GM21526 (cell line): ENCODE results near the gene ADCY9.

Source experiments
- ATAC-seq: cut with Tn5 transposase; IDR thresholded peaks from one replicate; pipeline ENCODE4 v1.9.1; 2021; ENCODE audit warnings: moderate library complexity; ENCODE audit not compliant: unreplicated experiment, low FRiP score

ADCY9 gene

GRCh38 chr16:4010225-4011158 lies 105.8 kb downstream of the ADCY9 start:
- no peak for ATAC-seq

- ATAC-seq: no peak
Measured at GRCh38 chr16:4009177-4009576, 107.1 kb downstream of the ADCY9 start.

GRCh38 chr16:4008116-4008515 lies 108.1 kb downstream of the ADCY9 start:
- no peak for ATAC-seq

GRCh38 chr16:4006397-4006999 lies 109.7 kb downstream of the ADCY9 start:
- ATAC-seq: no peak

- no peak for ATAC-seq
Measured at GRCh38 chr16:4005731-4006130, 110.5 kb downstream of the ADCY9 start.

- ATAC-seq: no peak
Measured at GRCh38 chr16:4005281-4005680, 111.0 kb downstream of the ADCY9 start.

GRCh38 chr16:4004206-4004605 lies 112.0 kb downstream of the ADCY9 start:
- no peak for ATAC-seq

- ATAC-seq: no peak
Measured at GRCh38 chr16:4003576-4003975, 112.7 kb downstream of the ADCY9 start.

- ATAC-seq: no peak
Measured at GRCh38 chr16:4003166-4003565, 113.1 kb downstream of the ADCY9 start.

- ATAC-seq: no peak
Measured at GRCh38 chr16:4002121-4002520, 114.1 kb downstream of the ADCY9 start.

- no peak for ATAC-seq
Measured at GRCh38 chr16:3999479-4000325, 116.5 kb downstream of the ADCY9 start.

GRCh38 chr16:3998793-3999478 lies 117.3 kb downstream of the ADCY9 start:
- no peak for ATAC-seq

- no peak for ATAC-seq
Measured at GRCh38 chr16:3997231-3997841, 118.9 kb downstream of the ADCY9 start.

- ATAC-seq: no peak
Measured at GRCh38 chr16:3995001-3995400, 121.2 kb downstream of the ADCY9 start.

GRCh38 chr16:3993052-3993785 lies 123.0 kb downstream of the ADCY9 start:
- ATAC-seq: no peak

GRCh38 chr16:3992297-3993051 lies 123.8 kb downstream of the ADCY9 start:
- ATAC-seq: no peak

- no peak for ATAC-seq
Measured at GRCh38 chr16:3988824-3989223, 127.4 kb downstream of the ADCY9 start.

GRCh38 chr16:3988011-3988410 lies 128.2 kb downstream of the ADCY9 start:
- no peak for ATAC-seq

- no peak for ATAC-seq
Measured at GRCh38 chr16:3987231-3987630, 129.0 kb downstream of the ADCY9 start.
